Tibial artery (tissue), 4 donors: ENCODE data around the gene ESRRA.
A peak's percentile ranks its signal among the peaks of the same experiment; 100 is the strongest.

Experiments
- DNase-seq, 2 donors: peaks; one replicate each; pipeline ENCODE4 v3.0.0-alpha.2; 2019
- H3K27ac ChIP-seq, 2 donors: fragments of 200-600 bp; sonication (generic) in 1 of 2; 1 replicate in 1 of 2; 2 replicates in 1 of 2; pipeline ENCODE4 v1.5.1; 2018 to 2019; ENCODE audit warnings: mild to moderate bottlenecking in 1 of 2
- H3K27me3 ChIP-seq, 2 donors: fragments of 200-600 bp; sonication (generic) in 1 of 2; one replicate each; pipeline versions ENCODE4 v1.5.1 to v1.6.0; 2016 to 2019
- H3K36me3 ChIP-seq, 3 donors: fragments of 200-600 bp; sonication (generic) in 2 of 3; one replicate each; pipeline ENCODE4 v1.5.1; 2016 to 2019; ENCODE audit warnings: mild to moderate bottlenecking in 2 of 3
- H3K4me1 ChIP-seq, 4 donors: fragments of 200-600 bp; sonication (generic) in 2 of 4; 1 replicate in 3 of 4; 2 replicates in 1 of 4; pipeline ENCODE4 v1.5.1; 2016 to 2019
- H3K4me3 ChIP-seq, 2 donors: fragments of 200-600 bp; sonication (generic) in 1 of 2; 1 replicate in 1 of 2; 2 replicates in 1 of 2; pipeline ENCODE4 v1.5.1; 2018 to 2019; ENCODE audit warnings: mild to moderate bottlenecking in 2 of 2
- H3K9me3 ChIP-seq, 3 donors: fragments of 200-600 bp; sonication (generic) in 1 of 3; one replicate each; pipeline ENCODE4 v1.5.1; 2016 to 2019
- CTCF ChIP-seq, 2 experiments: fragments of 200-600 bp in 1 of 2; fragments of 450-650 bp in 1 of 2; IDR thresholded peaks; one replicate each; pipeline ENCODE4 v1.5.1; 2017 to 2019; ENCODE audit warnings: antibody characterized with exemption in 2 of 2, mild to moderate bottlenecking in 1 of 2, moderate library complexity in 1 of 2
- intact Hi-C: fragments of 100-400 bp; cut with DNase I; formaldehyde crosslinking; loops from one replicate; pipeline ENCODE4 v1.15.0; 2023; ENCODE audit warnings: low total_unique reads

ESRRA gene

GRCh38 chr11:64331569-64332371 is 26.4 kb downstream of the ESRRA start:
- H3K36me3 ChIP-seq = no peaks in the 10 kb centered on the region
- TF ChIP-seq CTCF (IDR thresholded peaks at IDR 0.05) = no peak
- no peaks in the 10 kb centered on the region for H3K27me3 ChIP-seq
- no peaks in the 10 kb centered on the region for H3K9me3 ChIP-seq
- no peak overlapping the region for H3K4me3 ChIP-seq
- intact Hi-C loops = no loop called here
- peak in 1 of 2 donors; percentile 55 for DNase-seq
- H3K4me1 ChIP-seq = peaks cover 0 to 30% (median 22%) of the 10 kb centered on the region in 4 donors
- no peak overlapping the region for H3K27ac ChIP-seq

GRCh38 chr11:64333556-64333955 is 28.2 kb downstream of the ESRRA start:
- Histone ChIP-seq H3K4me1 (peaks cover 0 to 30% (median 22%) of the 10 kb centered on the region in 4 donors), H3K36me3 (no peaks in the 10 kb centered on the region), H3K27ac (no peak overlapping the region), H3K9me3 (no peaks in the 10 kb centered on the region), H3K27me3 (no peaks in the 10 kb centered on the region), H3K4me3 (no peak overlapping the region)
- intact Hi-C loops = no loop called here
- TF ChIP-seq CTCF (IDR thresholded peaks at IDR 0.05) = no peak
- no peak for DNase-seq

- H3K27ac ChIP-seq = no peak overlapping the region
- peaks cover 0 to 17% (median 7%) of the 10 kb centered on the region in 4 donors for H3K4me1 ChIP-seq
- intact Hi-C loops = no loop called here
- no peak for TF ChIP-seq CTCF (IDR thresholded peaks at IDR 0.05)
- H3K9me3 ChIP-seq = no peaks in the 10 kb centered on the region
- H3K27me3 ChIP-seq = no peaks in the 10 kb centered on the region
- H3K36me3 ChIP-seq = no peaks in the 10 kb centered on the region
- DNase-seq = peak in 1 of 2 donors; percentile 62
- no peak overlapping the region for H3K4me3 ChIP-seq
Observed at GRCh38 chr11:64334764-64335735, 29.7 kb downstream of the ESRRA start.

GRCh38 chr11:64337538-64338249 is 32.4 kb downstream of the ESRRA start:
- H3K4me3 ChIP-seq = no peak overlapping the region
- no peaks in the 10 kb centered on the region for H3K27me3 ChIP-seq
- H3K27ac ChIP-seq = no peak overlapping the region
- peaks cover 0 to 11% (median 9%) of the 10 kb centered on the region in 4 donors for H3K4me1 ChIP-seq
- H3K9me3 ChIP-seq = no peaks in the 10 kb centered on the region
- no peak for TF ChIP-seq CTCF (IDR thresholded peaks at IDR 0.05)
- intact Hi-C loops = no loop called here
- H3K36me3 ChIP-seq = no peaks in the 10 kb centered on the region
- no peak for DNase-seq

GRCh38 chr11:64338716-64339115 is 33.4 kb downstream of the ESRRA start:
- no peak overlapping the region for H3K27ac ChIP-seq
- DNase-seq = no peak

More at GRCh38 chr11:64338716-64339115, 33.4 kb downstream of the ESRRA start:
- no peaks in the 10 kb centered on the region for H3K36me3 ChIP-seq
- H3K27me3 ChIP-seq = no peaks in the 10 kb centered on the region
- no peak overlapping the region for H3K4me3 ChIP-seq
- peaks cover 0 to 20% (median 14%) of the 10 kb centered on the region in 4 donors for H3K4me1 ChIP-seq
- intact Hi-C loops = no loop called here
- no peaks in the 10 kb centered on the region for H3K9me3 ChIP-seq
- TF ChIP-seq CTCF (IDR thresholded peaks at IDR 0.05) = no peak
